Caco-2 (cell line): ENCODE measurements around the gene CNTN3. TPM values are rescaled to one million over a fixed set of nuclear protein-coding genes. Genes with fewer than 3 reads are reported as not detected.

Source experiments
- BruUV-seq: library from RNA; stranded (reverse); fragments of 400-500 nt; replicated peaks from 2 replicates; lab custom pipeline; 2021; lab: Mats Ljungman, UMichigan
- CTCF ChIA-PET: fragments of 300-600 bp; sonication (Branson Sonifier 250); formaldehyde crosslinking; loops from one replicate; lab custom pipeline; 2022; ENCODE audit warnings: antibody characterized with exemption; lab: Charles Lee
- POLR2A ChIA-PET: fragments of 300-600 bp; sonication (Branson Sonifier 250); formaldehyde crosslinking; loops from one replicate; lab custom pipeline; 2022; ENCODE audit warnings: antibody characterized with exemption; lab: Charles Lee
- DNase-seq, 2 experiments: peaks; one replicate each; pipeline versions ENCODE4 v3.0.0 to v3.0.0-alpha.2; 2020 to 2022
- H3K27me3 ChIP-seq: replicated peaks from 2 replicates; pipeline ENCODE4 v1.6.0; 2011; ENCODE audit warnings: low read length; ENCODE audit not compliant: control insufficient read depth, insufficient read depth
- H3K36me3 ChIP-seq: 2 replicates; pipeline ENCODE4 v1.5.1; 2011; ENCODE audit warnings: low read length; ENCODE audit not compliant: control insufficient read depth, insufficient read depth
- H3K4me1 ChIP-seq: fragments of 250-450 bp; sonication (Bioruptor Pico); 2 replicates; pipeline ENCODE4 v1.5.1; 2020; ENCODE audit warnings: mild to moderate bottlenecking
- H3K4me3 ChIP-seq: 2 replicates; pipeline ENCODE4 v1.5.1; 2011; ENCODE audit warnings: low read depth, mild to moderate bottlenecking, control low read depth, low read length
- H3K9me3 ChIP-seq: fragments of 250-450 bp; sonication (Bioruptor Pico); 2 replicates; pipeline ENCODE4 v1.5.1; 2020; ENCODE audit warnings: mild to moderate bottlenecking, moderate library complexity
- H3K27ac Mint-ChIP-seq: one replicate; pipeline ENCODE4 v1.8.0; 2022; ENCODE audit warnings: mixed read lengths; ENCODE audit not compliant: unreplicated experiment
- H3K27me3 Mint-ChIP-seq: one replicate; pipeline ENCODE4 v1.8.0; 2022; ENCODE audit warnings: mixed read lengths; ENCODE audit not compliant: insufficient read depth, unreplicated experiment
- H3K36me3 Mint-ChIP-seq: one replicate; pipeline ENCODE4 v1.8.0; 2022; ENCODE audit warnings: mild to moderate bottlenecking, mixed read lengths; ENCODE audit not compliant: insufficient read depth, unreplicated experiment
- H3K4me1 Mint-ChIP-seq: one replicate; pipeline ENCODE4 v1.8.0; 2022; ENCODE audit warnings: low read depth, mixed read lengths; ENCODE audit not compliant: unreplicated experiment
- H3K4me3 Mint-ChIP-seq: one replicate; pipeline ENCODE4 v1.8.0; 2022; ENCODE audit warnings: mild to moderate bottlenecking, moderate library complexity, mixed read lengths; ENCODE audit not compliant: unreplicated experiment
- H3K9me3 Mint-ChIP-seq: one replicate; pipeline ENCODE4 v1.8.0; 2022; ENCODE audit warnings: mixed read lengths; ENCODE audit not compliant: unreplicated experiment
- CTCF ChIP-seq, 2 experiments: fragments of 200-600 bp in 1 of 2; IDR thresholded peaks; 1 replicate in 1 of 2; 2 replicates in 1 of 2; pipeline versions ENCODE4 v1.5.1 to v1.8.0; 2011 to 2022; ENCODE audit warnings: antibody characterized with exemption in 1 of 2, control low read depth in 1 of 2, inconsistent platforms in 1 of 2, low read depth in 1 of 2, low read length in 1 of 2, mild to moderate bottlenecking in 1 of 2, moderate library complexity in 1 of 2; ENCODE audit not compliant: insufficient read depth in 1 of 2, severe bottlenecking in 1 of 2, unreplicated experiment in 1 of 2
- intact Hi-C: fragments of 100-400 bp; cut with micrococcal nuclease; formaldehyde crosslinking; loops from one replicate; pipeline ENCODE4 v1.10.0; 2022; ENCODE audit not compliant: unreplicated experiment
- total RNA-seq: library from RNA; stranded (reverse); gene quantifications from 2 replicates; pipeline ENCODE4 v1.2.3, GENCODE V29; 2022

The CNTN3 gene
- total RNA-seq, 1 experiment from 2014 or later: not detected

DNA sequence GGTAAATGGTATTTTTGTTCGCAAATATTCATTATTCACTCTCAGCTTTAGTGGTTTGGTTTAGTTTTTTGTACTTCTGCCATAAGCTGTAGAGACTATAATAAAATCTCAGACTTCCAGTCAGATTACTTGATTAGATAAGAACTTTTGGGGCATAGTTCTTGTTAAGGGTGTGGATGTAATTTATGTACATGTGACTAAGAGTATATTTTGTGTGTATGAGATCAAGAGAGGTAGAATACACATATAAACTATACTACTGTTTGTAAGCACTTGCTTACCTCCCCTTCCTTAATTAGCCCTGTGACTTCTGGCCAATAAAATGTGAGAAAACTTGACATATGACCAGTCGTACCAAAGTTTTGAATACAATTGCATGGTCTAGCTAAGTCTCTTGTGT is 12.0 kb downstream of the CNTN3 start:
- Histone ChIP-seq H3K27me3 (no peaks in the 10 kb centered on the region), H3K4me3 (no peak overlapping the region), H3K36me3 (no peaks in the 10 kb centered on the region), H3K9me3 (no peaks in the 10 kb centered on the region), H3K4me1 (no peaks in the 10 kb centered on the region)
- Mint-ChIP-seq H3K4me3 (no peak overlapping the region), H3K36me3 (no peaks in the 10 kb centered on the region), H3K4me1 (no peaks in the 10 kb centered on the region), H3K27ac (no peak overlapping the region), H3K27me3 (peaks cover 7% of the 10 kb centered on the region), H3K9me3 (peaks cover 22% of the 10 kb centered on the region)
- DNase-seq: no peak
- ChIA-PET CTCF (no interaction called here), POLR2A (no interaction called here)
- intact Hi-C loops: no loop called here
- no peak for TF ChIP-seq CTCF (IDR thresholded peaks at IDR 0.05; ENCODE audit: insufficient read depth in 1 of 2, low read depth in 1 of 2, low read length in 1 of 2, severe bottlenecking in 1 of 2, unreplicated experiment in 1 of 2)
- no TSS peak for BruUV-seq

- ChIA-PET POLR2A (no interaction called here), CTCF (no interaction called here)
- intact Hi-C loops: no loop called here
- Histone ChIP-seq H3K36me3 (no peaks in the 10 kb centered on the region), H3K27me3 (no peaks in the 10 kb centered on the region), H3K9me3 (no peaks in the 10 kb centered on the region), H3K4me1 (no peaks in the 10 kb centered on the region), H3K4me3 (no peak overlapping the region)
- TF ChIP-seq CTCF (IDR thresholded peaks at IDR 0.05; ENCODE audit: insufficient read depth in 1 of 2, low read depth in 1 of 2, low read length in 1 of 2, severe bottlenecking in 1 of 2, unreplicated experiment in 1 of 2): no peak
- peaks cover 7% of the 10 kb centered on the region for H3K27me3 Mint-ChIP-seq
- H3K36me3 Mint-ChIP-seq: no peaks in the 10 kb centered on the region
- H3K9me3 Mint-ChIP-seq: peaks cover 22% of the 10 kb centered on the region
- BruUV-seq: no TSS peak
- no peaks in the 10 kb centered on the region for H3K4me1 Mint-ChIP-seq
- no peak overlapping the region for H3K27ac Mint-ChIP-seq
- no peak overlapping the region for H3K4me3 Mint-ChIP-seq
- DNase-seq: no peak
Measured at GRCh38 chr3:74601793-74602192, 12.7 kb downstream of the CNTN3 start.

DNA sequence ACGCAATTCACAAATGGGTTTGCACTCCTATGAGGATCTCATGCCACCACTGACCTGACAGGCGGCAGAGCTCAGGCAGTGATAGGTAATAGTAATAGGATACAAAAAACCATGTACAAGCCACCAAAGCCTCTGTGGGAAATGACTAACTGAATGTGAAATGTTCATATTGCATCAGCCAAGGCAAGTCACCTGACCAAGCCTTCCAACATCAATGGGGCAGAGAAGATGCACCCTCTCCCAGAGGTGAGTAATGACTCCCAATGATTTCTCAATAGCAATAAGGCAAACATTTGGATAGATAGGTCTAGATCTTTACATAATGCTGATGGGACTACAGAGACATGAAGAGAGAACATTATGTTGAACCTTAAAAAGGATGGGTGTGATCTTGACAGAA is 14.9 kb downstream of the CNTN3 start:
- TF ChIP-seq CTCF (IDR thresholded peaks at IDR 0.05; ENCODE audit: insufficient read depth in 1 of 2, low read depth in 1 of 2, low read length in 1 of 2, severe bottlenecking in 1 of 2, unreplicated experiment in 1 of 2): no peak
- intact Hi-C loops: no loop called here
- Histone ChIP-seq H3K36me3 (no peaks in the 10 kb centered on the region), H3K9me3 (no peaks in the 10 kb centered on the region), H3K4me1 (no peaks in the 10 kb centered on the region), H3K27me3 (no peaks in the 10 kb centered on the region), H3K4me3 (no peak overlapping the region)
- H3K4me3 Mint-ChIP-seq: no peak overlapping the region
- H3K36me3 Mint-ChIP-seq: no peaks in the 10 kb centered on the region
- H3K4me1 Mint-ChIP-seq: no peaks in the 10 kb centered on the region
- H3K27me3 Mint-ChIP-seq: peaks cover 4% of the 10 kb centered on the region
- POLR2A ChIA-PET: no interaction called here
- H3K27ac Mint-ChIP-seq: no peak overlapping the region
- BruUV-seq: no TSS peak
- peaks cover 22% of the 10 kb centered on the region for H3K9me3 Mint-ChIP-seq
- CTCF ChIA-PET: no interaction called here
- no peak for DNase-seq
